GM23248 (cell line): ENCODE results near the gene XPO6. TPM values are rescaled to one million over a fixed set of nuclear protein-coding genes. Genes with fewer than 3 reads are reported as not detected.

Source experiments
- DNase-seq: peaks from one replicate; pipeline ENCODE4 v3.0.0-alpha.2; 2015
- H2AFZ ChIP-seq: fragments of 200-600 bp; sonication (generic); 2 replicates; pipeline ENCODE4 v1.6.1; 2016; ENCODE audit warnings: antibody characterized with exemption
- H3F3A ChIP-seq: fragments of 200-600 bp; sonication (generic); 2 replicates; pipeline ENCODE4 v1.6.1; 2016; ENCODE audit warnings: mild to moderate bottlenecking, antibody characterized with exemption, mixed run types; ENCODE audit not compliant: insufficient read depth
- H3K27ac ChIP-seq: fragments of 200-600 bp; sonication (generic); 2 replicates; pipeline ENCODE4 v1.5.1; 2016; ENCODE audit warnings: mild to moderate bottlenecking
- H3K27me3 ChIP-seq: fragments of 200-600 bp; sonication (generic); replicated peaks from 2 replicates; pipeline ENCODE4 v1.6.1; 2016; ENCODE audit warnings: mild to moderate bottlenecking; ENCODE audit not compliant: insufficient read depth
- H3K36me3 ChIP-seq: fragments of 200-600 bp; sonication (generic); 2 replicates; pipeline ENCODE4 v1.6.1; 2016; ENCODE audit warnings: low read depth, mild to moderate bottlenecking
- H3K4me1 ChIP-seq: fragments of 200-600 bp; sonication (generic); 2 replicates; pipeline ENCODE4 v1.6.1; 2016; ENCODE audit warnings: mild to moderate bottlenecking; ENCODE audit not compliant: insufficient read depth
- H3K4me2 ChIP-seq: fragments of 200-600 bp; sonication (generic); one replicate; pipeline ENCODE4 v1.6.1; 2016; ENCODE audit warnings: mild to moderate bottlenecking; ENCODE audit not compliant: unreplicated experiment
- H3K4me3 ChIP-seq: fragments of 200-600 bp; sonication (generic); 2 replicates; pipeline ENCODE4 v1.5.1; 2016; ENCODE audit warnings: mild to moderate bottlenecking
- H3K79me2 ChIP-seq: fragments of 200-600 bp; sonication (generic); 2 replicates; pipeline ENCODE4 v1.6.1; 2016; ENCODE audit warnings: mild to moderate bottlenecking; ENCODE audit not compliant: insufficient read depth
- H3K9ac ChIP-seq: fragments of 200-600 bp; sonication (generic); 2 replicates; pipeline ENCODE4 v1.6.1; 2016; ENCODE audit warnings: mild to moderate bottlenecking
- H3K9me2 ChIP-seq: fragments of 200-600 bp; sonication (generic); 2 replicates; pipeline ENCODE4 v1.6.1; 2016; ENCODE audit warnings: mixed run types, mild to moderate bottlenecking, moderate library complexity; ENCODE audit not compliant: insufficient read depth
- H3K9me3 ChIP-seq: fragments of 200-600 bp; sonication (generic); one replicate; pipeline ENCODE4 v1.6.1; 2017; ENCODE audit warnings: low read depth
- H4K20me1 ChIP-seq: fragments of 200-600 bp; sonication (generic); 2 replicates; pipeline ENCODE4 v1.6.0; 2016; ENCODE audit not compliant: insufficient read depth
- EZH2 ChIP-seq: fragments of 200-600 bp; sonication (generic); IDR thresholded peaks from 2 replicates; pipeline ENCODE4 v1.6.1; 2018; ENCODE audit warnings: antibody characterized with exemption, mild to moderate bottlenecking; ENCODE audit not compliant: insufficient read depth, poor library complexity, severe bottlenecking
- EZH2phosphoT487 ChIP-seq: fragments of 200-600 bp; sonication (generic); IDR thresholded peaks from 2 replicates; pipeline ENCODE4 v1.6.1; 2018; ENCODE audit warnings: antibody characterized with exemption, moderate library complexity, mild to moderate bottlenecking, low read depth; ENCODE audit not compliant: insufficient read depth
- WGBS, 2 experiments: methylation state at CpG; one replicate each; pipeline ENCODE4 v1.1.6; 2015 to 2017; ENCODE audit warnings: low lambda C conversion rate in 2 of 2, low coverage in 1 of 2; ENCODE audit errors: missing lambda C conversion rate in 2 of 2; 5-methylcytosine and 5-hydroxymethylcytosine counted together
- in situ Hi-C: fragments of 300-500 bp; cut with MboI; formaldehyde crosslinking; loops from 2 replicates; pipeline ENCODE4 v1.15.0; 2020
- polyA plus RNA-seq: library from polyadenylated mRNA; unstranded; fragments of >200 nt; fragmentation: Nextera tagmentation; extraction: Ambion mirVana; gene quantifications from 2 replicates; pipeline ENCODE4 v1.2.1, GENCODE V29; 2016
- total RNA-seq: library from RNA; depleted of rRNA; stranded (reverse); fragments of >200 nt; shearing (Covaris generic); gene quantifications from 2 replicates; pipeline ENCODE4 v1.2.3, GENCODE V29; 2014

XPO6 gene
- total and polyA plus RNA-seq, 2 experiments from 2014 or later, result 50.7 to 118 TPM

DNA sequence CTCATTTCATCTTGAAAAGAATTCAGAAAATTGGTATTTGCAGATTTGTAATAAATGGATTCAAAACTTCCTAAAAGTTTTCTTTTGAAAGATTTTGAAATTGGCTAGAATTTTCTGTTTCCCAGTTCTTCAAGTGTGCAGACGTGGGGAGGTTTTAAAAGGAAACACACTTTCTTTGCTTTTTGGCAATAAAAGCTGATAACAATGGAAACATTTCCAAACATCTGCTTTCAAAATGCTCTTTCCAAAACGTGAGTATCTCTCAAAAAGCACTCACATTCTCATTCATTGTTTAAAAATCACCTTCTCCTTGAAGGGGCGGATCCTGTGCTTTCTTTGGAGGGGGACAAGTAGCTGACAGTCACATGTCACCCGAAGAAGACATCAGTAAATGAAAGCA is 139.7 kb downstream of the XPO6 start:
- Histone ChIP-seq H3K9me2 (no peaks in the 10 kb centered on the region), H4K20me1 (no peaks in the 10 kb centered on the region), H3K4me1 (peaks cover 4% of the 10 kb centered on the region; the same call in 1 of the 2 replicates), H3K36me3 (no peaks in the 10 kb centered on the region), H3K4me3 (no peak overlapping the region), H2AFZ (no peak overlapping the region), H3K27me3 (peaks cover 25% of the 10 kb centered on the region), H3K27ac (no peak overlapping the region), H3K79me2 (no peaks in the 10 kb centered on the region), H3K9me3 (no peaks in the 10 kb centered on the region), H3K9ac (no peak overlapping the region), H3K4me2 (no peak overlapping the region), H3F3A (peaks cover 8% of the 10 kb centered on the region; the same call in 1 of the 2 replicates)
- DNase-seq, result no peak
- in situ Hi-C loops, result loop anchor here (25.0 kb wide), 2 partner anchors 285 to 435 kb away; no protein-coding TSS in a partner anchor
- 2 to 3% methylated on average over 4 of the region's 4 CpGs for WGBS, 2 experiments
- TF ChIP-seq EZH2, result no peak
- no peak for TF ChIP-seq EZH2phosphoT487

DNA sequence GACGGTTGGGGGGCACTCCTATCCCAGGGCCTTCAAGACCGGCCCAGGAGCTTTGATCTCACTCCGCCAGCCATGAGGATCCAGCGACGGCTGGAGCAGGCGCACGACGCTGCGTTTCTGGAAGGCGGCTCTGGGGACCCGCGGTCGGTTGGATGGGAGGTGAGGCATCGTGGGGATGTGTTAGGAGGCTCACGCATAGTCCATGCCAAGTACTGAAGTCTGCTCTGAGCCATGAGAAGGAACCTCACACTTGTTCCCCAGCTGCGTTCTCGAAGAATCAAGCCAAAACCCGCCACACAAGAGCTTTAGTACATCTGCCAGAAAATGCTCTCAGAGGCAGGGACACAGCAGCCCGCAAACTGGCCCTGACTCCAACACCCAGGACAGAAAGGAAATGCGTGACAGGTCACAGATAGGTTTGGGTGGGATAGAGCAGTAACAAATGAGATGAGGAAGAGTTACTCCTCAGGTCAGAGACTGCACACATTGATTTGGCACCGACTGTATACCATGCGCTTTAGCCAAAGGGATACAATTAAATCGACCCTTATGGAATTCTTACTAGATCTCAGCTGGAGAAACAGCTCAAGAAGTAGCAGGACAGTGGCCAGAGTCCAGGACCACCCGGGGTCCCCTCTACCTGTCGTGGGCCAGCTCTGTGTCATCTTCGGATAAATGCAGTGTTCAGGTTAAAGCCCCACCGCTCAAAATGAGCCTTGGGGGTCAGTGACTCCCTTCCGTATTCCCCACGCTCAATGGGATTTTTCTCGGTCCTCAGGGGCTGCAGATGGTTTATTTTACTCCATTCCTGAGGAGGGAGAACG is 141.6 kb downstream of the XPO6 start:
- Histone ChIP-seq H3K79me2 (no peaks in the 10 kb centered on the region), H3K36me3 (no peaks in the 10 kb centered on the region), H3K9ac (no peak overlapping the region), H4K20me1 (no peaks in the 10 kb centered on the region), H3K9me3 (no peaks in the 10 kb centered on the region), H3K4me2 (no peak overlapping the region), H3K9me2 (no peaks in the 10 kb centered on the region), H2AFZ (no peak overlapping the region), H3K27me3 (peaks cover 34% of the 10 kb centered on the region), H3K27ac (no peak overlapping the region), H3F3A (peaks cover 8% of the 10 kb centered on the region; the same call in 1 of the 2 replicates), H3K4me1 (peaks cover 4% of the 10 kb centered on the region; the same call in 1 of the 2 replicates), H3K4me3 (no peak overlapping the region)
- in situ Hi-C loops, result loop anchor here (25.0 kb wide), 2 partner anchors 283 to 433 kb away; no protein-coding TSS in a partner anchor
- TF ChIP-seq EZH2, result no peak
- TF ChIP-seq EZH2phosphoT487, result no peak
- 41 to 42% methylated on average over 31 of the region's 31 CpGs for WGBS, 2 experiments
- no peak for DNase-seq

DNA sequence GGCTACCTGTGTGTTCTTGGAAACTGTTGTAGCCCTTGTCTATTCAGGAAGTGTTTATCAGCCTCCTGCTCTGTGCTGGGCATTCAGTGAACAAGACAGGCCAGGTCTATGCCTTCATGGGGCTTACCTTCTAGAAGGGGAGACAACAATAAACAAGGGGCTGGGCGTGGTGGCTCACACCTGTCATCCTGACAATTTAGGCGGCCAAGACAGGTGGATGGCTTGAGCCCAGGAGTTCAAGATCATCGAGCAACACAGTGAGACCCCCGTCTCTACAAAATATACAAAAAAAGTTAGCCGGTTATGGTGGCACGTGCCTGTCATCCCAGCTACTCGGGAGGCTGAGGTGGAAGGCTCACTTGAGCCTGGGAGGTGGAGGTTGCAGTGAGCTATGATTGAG is 142.8 kb downstream of the XPO6 start:
- no peak overlapping the region for H3K4me3 ChIP-seq
- H3K9me3 ChIP-seq, result no peaks in the 10 kb centered on the region
- no peaks in the 10 kb centered on the region for H3K9me2 ChIP-seq
- DNase-seq, result no peak
- H3K79me2 ChIP-seq, result no peaks in the 10 kb centered on the region
- no peak overlapping the region for H2AFZ ChIP-seq
- H3K9ac ChIP-seq, result no peak overlapping the region
- H4K20me1 ChIP-seq, result no peaks in the 10 kb centered on the region
- H3K27ac ChIP-seq, result no peak overlapping the region
- H3F3A ChIP-seq, result peaks cover 8% of the 10 kb centered on the region; the same call in 1 of the 2 replicates
- no peak overlapping the region for H3K4me2 ChIP-seq
- no peak for TF ChIP-seq EZH2phosphoT487
- no peak for TF ChIP-seq EZH2
- peaks cover 4% of the 10 kb centered on the region; the same call in 1 of the 2 replicates for H3K4me1 ChIP-seq
- peaks cover 44% of the 10 kb centered on the region for H3K27me3 ChIP-seq
- H3K36me3 ChIP-seq, result no peaks in the 10 kb centered on the region
- 78 to 87% methylated on average over 7 of the region's 7 CpGs for WGBS, 2 experiments
- in situ Hi-C loops, result loop anchor here (25.0 kb wide), 2 partner anchors 282 to 432 kb away; no protein-coding TSS in a partner anchor

GRCh38 chr16:28067604-28068379 is 144.0 kb downstream of the XPO6 start:
- H2AFZ ChIP-seq, result no peak overlapping the region
- H3K27me3 ChIP-seq, result peaks cover 45% of the 10 kb centered on the region
- H3K36me3 ChIP-seq, result no peaks in the 10 kb centered on the region
- H4K20me1 ChIP-seq, result no peaks in the 10 kb centered on the region
- H3F3A ChIP-seq, result peaks cover 8% of the 10 kb centered on the region; the same call in 1 of the 2 replicates
- no peak overlapping the region for H3K4me2 ChIP-seq
- 66 to 68% methylated on average over 13 to 14 of the region's 14 CpGs for WGBS, 2 experiments
- DNase-seq, result peak; percentile 72
- no peaks in the 10 kb centered on the region for H3K9me3 ChIP-seq
- no peak overlapping the region for H3K27ac ChIP-seq
- TF ChIP-seq EZH2phosphoT487, result no peak
- no peak for TF ChIP-seq EZH2
- H3K4me3 ChIP-seq, result no peak overlapping the region
- in situ Hi-C loops, result loop anchor here (25.0 kb wide), 2 partner anchors 280 to 430 kb away; no protein-coding TSS in a partner anchor
- no peaks in the 10 kb centered on the region for H3K79me2 ChIP-seq
- H3K9ac ChIP-seq, result no peak overlapping the region
- H3K9me2 ChIP-seq, result no peaks in the 10 kb centered on the region
- H3K4me1 ChIP-seq, result peaks cover 4% of the 10 kb centered on the region; the same call in 1 of the 2 replicates
